Occipital lobe (tissue), 2 donors: ENCODE results near the gene COL8A1. TPM values are rescaled to one million over a fixed set of nuclear protein-coding genes. Genes with fewer than 3 reads are reported as not detected.

Experiments used
- DNase-seq: peaks from one replicate; lab custom pipeline; 2025; lab: John Stamatoyannopoulos, UW
- total RNA-seq: library from RNA; depleted of rRNA; stranded (reverse); fragments of >200 nt; gene quantifications from one replicate; pipeline ENCODE4 v1.2.3, GENCODE V29; 2014

Gene COL8A1
- total RNA-seq, 1 donor from 2014 or later, result 0.62 TPM

GRCh38 chr3:99760031-99760430 is 121.6 kb downstream of the COL8A1 start:
- DNase-seq, result no peak

- no peak for DNase-seq
These were observed 122.2 kb downstream of the COL8A1 start for GRCh38 chr3:99760629-99761028.

DNA sequence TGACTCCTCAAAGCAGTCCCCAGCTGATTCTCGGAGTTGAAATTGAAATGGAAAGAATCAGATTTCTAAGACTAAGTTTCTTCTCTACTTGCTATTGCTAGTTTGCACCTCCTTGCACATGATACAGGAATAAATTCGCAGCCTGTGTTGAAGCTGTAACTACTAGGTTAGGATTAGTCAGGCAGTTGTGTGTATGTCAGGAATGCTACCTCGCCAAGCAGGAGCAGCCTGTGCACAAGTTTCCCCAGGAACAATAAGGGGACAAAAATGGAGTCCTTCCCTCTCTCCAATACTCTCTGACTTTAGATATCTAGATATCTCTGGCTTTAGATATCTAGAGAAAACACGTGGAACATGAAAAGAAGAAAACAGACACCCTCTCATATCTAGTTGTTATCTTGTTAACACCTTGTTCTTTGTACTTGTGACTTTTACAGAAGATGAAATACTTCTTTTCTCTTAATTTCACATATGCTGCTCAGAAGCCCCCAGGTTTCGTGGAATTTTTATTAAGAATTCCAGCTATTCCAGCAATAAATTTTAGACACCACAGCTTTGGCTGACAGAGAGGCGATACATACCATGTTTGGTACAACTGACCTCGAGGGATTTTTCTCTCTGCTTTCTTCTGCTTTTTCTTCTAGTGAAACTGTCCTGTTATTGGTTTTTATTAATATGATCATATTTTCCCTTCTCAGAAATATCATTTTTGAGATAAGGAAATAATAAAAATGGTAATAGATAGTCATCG is 123.2 kb downstream of the COL8A1 start:
- DNase-seq, result no peak

DNA sequence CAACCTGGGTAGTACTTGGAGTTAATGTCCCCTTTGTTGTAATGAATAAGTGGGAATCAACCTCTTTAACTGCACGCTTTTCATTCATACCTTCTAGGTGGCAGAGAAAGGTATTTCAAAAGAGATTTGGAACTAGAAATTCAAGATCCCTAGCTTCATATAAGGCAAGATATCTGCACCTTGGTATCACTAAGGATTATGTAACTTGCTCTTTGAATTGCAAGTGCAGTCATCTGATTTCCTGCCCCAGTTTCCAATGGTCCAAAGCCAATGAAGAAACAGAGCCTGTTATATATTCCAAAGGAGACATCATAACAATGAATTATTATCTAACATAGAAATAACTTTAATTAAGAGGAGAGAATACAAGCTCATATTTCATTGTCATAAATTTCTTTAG is 124.5 kb downstream of the COL8A1 start:
- no peak for DNase-seq

DNA sequence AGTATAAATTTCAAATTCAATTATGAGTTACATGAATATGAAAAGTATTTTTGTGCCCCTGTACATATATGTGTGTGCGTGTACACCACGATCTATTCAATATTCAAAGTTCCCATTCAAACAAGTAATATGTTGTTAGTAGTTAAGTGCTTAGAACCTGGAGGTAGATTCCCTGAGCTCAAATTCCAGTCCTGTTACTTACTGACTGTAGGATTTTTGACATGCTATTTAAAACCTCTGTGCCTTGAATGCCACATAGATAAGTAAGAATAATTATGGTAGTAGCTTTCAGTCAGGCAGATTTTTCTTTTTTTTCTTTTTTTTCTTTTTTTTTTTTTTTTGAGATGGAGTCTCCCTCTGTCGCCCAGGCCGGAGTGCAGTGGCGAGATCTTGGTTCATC is 126.0 kb downstream of the COL8A1 start:
- no peak for DNase-seq

GRCh38 chr3:99765042-99765942 is 126.9 kb downstream of the COL8A1 start:
- no peak for DNase-seq

DNA sequence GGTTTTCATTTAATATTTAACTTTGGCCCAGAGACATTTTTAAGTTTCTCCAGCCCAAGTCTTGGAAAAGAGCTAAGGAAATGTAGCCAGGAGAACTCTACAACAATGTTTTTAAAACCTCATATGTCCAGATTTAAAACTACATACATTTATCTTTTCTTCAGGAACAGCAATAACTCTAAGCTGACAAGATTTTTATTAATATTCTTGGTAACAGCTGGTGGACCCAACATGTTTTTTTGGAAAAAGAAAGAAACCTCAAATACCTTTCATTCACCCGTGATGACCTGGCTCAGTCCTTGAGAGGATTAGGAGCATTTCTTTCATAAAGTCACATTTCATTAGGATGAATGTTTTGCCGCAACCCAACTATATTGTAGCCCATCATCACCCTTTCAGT is 128.9 kb downstream of the COL8A1 start:
- no peak for DNase-seq

GRCh38 chr3:99768126-99768525 is 129.7 kb downstream of the COL8A1 start:
- no peak for DNase-seq

- no peak for DNase-seq
These were observed 130.6 kb downstream of the COL8A1 start for GRCh38 chr3:99768808-99769501.

DNA sequence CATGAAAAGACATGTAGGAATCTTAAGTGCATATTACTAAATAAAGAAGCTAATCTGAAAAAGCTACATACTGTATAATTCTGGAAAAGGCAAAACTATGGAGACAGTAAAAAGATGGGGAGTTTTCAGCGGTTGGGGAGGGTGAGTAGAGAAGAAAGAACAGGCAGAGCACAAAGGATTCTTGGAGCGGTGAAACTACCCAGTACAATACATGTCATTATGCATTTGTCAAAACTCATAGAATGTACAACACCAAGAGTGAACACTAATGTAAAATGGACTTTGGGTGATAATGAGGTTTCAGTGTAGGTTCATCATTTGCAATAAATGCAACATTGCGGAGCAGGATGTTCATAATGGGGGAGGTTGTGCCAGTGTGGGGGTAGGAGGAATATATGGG is 133.8 kb downstream of the COL8A1 start:
- DNase-seq, result no peak

DNA sequence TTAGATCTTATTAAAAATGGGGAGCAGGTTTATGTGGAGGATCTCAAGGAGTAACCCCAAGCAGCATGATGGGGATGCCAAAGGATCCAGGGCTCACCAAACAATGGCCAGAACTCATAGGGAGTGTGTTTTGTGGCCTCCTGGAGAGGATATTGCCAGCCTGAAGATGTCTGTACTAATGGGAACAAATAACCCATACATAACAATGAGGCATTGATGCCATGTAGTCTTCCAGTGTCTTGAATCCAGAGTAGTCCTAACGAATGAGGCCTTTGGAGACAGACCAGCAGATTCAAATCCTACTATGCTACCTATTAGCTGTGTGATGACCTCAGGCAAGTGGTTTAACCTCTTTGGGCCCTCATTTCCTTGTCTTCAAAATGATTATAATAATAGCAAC is 134.3 kb downstream of the COL8A1 start:
- DNase-seq, result no peak

GRCh38 chr3:99774467-99774866 is 136.1 kb downstream of the COL8A1 start:
- no peak for DNase-seq

DNA sequence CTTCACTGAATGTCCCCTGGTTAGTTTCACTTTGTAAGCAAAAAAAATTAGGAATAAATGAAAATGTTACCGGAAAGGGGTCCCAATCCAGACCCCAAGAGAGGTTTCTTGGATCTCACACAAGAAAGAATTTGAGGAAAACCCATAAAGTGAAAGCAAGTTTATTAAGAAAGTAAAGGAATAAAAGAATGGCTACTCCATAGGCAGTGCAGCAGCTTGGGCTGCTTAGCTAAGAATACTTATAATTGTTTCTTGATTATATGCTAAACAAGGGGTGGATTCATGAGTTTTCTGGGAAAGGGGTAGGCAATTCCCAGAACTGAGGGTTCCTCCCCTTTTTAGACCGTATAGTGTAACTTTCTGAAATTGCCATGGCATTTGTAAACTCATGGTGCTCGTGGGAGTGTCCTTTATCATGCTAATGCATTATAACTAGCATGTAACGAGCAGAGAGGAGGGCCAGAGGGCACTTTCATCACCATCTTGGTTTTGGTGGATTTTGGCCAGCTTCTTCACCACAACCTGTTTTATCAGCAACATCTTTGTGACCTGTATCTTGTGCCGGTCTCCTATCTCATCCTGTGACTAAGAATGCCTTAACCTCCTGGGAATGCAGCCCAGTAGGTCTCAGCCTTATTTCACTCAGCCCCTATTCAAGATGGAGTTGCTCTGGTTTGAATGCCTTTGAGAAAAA is 138.3 kb downstream of the COL8A1 start:
- no peak for DNase-seq

DNA sequence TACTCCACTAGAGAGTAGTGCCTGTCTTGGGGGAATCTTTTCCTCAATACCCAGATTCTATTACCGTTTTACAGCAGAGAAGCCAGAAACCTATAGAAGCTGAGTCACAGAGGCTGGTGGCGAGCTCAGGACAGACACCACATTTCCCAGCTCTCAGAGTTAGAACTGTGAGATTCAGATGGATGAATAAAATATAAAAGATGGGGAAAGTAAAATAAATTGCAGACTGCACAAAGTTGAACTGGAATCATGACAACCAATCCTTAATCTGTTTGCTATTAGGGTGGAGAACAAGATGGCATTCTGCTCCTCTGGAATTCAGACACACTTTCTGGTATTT is 138.8 kb downstream of the COL8A1 start:
- DNase-seq, result no peak

DNA sequence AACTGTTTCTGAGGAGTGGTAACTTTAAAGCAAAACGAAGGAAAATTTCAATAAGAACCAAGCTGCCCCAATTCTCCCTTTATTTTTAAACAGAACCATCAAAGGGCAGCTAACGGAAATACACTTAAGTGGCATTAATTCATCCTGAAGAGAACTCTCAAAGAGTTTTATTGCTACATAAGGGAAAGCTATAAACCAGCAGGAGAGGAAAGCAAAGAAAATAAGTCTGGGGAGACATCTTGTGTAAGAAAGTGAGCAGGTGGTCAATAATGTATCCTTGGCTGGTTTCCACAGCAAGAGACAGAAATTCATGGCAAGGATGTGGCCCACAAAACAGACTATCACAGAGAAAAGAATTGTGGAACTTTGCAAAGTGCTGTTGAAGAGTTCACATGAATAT is 139.3 kb downstream of the COL8A1 start:
- no peak for DNase-seq

- DNase-seq, result no peak
These were observed 142.4 kb downstream of the COL8A1 start for GRCh38 chr3:99780749-99781148.

GRCh38 chr3:99781761-99782160 is 143.4 kb downstream of the COL8A1 start:
- DNase-seq, result no peak

GRCh38 chr3:99783011-99783573 is 144.7 kb downstream of the COL8A1 start:
- DNase-seq, result no peak

- DNase-seq, result no peak
These were observed 150.8 kb downstream of the COL8A1 start for GRCh38 chr3:99789011-99789721.

DNA sequence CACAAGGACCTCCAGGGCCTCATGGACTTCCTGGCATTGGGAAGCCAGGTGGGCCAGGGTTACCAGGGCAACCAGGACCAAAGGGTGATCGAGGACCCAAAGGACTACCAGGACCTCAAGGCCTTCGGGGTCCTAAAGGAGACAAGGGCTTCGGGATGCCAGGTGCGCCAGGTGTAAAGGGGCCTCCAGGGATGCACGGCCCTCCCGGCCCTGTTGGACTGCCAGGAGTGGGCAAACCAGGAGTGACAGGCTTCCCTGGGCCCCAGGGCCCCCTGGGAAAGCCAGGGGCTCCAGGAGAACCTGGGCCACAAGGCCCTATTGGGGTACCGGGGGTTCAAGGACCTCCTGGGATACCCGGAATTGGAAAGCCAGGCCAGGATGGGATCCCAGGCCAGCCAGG is 156.1 kb downstream of the COL8A1 start:
- DNase-seq, result no peak

GRCh38 chr3:99795573-99795972 is 157.2 kb downstream of the COL8A1 start:
- no peak for DNase-seq
